Testis (tissue), 3 donors: ENCODE measurements around the gene ZBTB20. TPM values are rescaled to one million over a fixed set of nuclear protein-coding genes. Genes with fewer than 3 reads are reported as not detected.

Source experiments
- DNase-seq: peaks from one replicate; pipeline ENCODE4 v3.0.0-alpha.2; 2019
- H3K27ac ChIP-seq, 2 donors: fragments of 200-600 bp; sonication (generic); one replicate each; pipeline ENCODE4 v1.5.1; 2019
- H3K27me3 ChIP-seq: fragments of 200-600 bp; sonication (generic); one replicate; pipeline ENCODE4 v1.5.1; 2019
- H3K36me3 ChIP-seq: fragments of 200-600 bp; sonication (generic); one replicate; pipeline ENCODE4 v1.5.1; 2017; ENCODE audit warnings: low read depth; ENCODE audit errors: missing control alignments
- H3K4me1 ChIP-seq: fragments of 200-600 bp; sonication (generic); one replicate; pipeline ENCODE4 v1.5.1; 2019
- H3K4me3 ChIP-seq, 2 donors: fragments of 200-600 bp; sonication (generic); one replicate each; pipeline ENCODE4 v1.5.1; 2017 to 2019
- H3K9me3 ChIP-seq: fragments of 200-600 bp; sonication (generic); one replicate; pipeline ENCODE4 v1.5.1; 2017
- CTCF ChIP-seq, 3 experiments: fragments of 450-650 bp in 2 of 3; fragments of 200-600 bp in 1 of 3; sonication (generic) in 1 of 3; IDR thresholded peaks; one replicate each; pipeline ENCODE4 v1.5.1; 2016 to 2019; ENCODE audit warnings: antibody characterized with exemption in 3 of 3, mild to moderate bottlenecking in 2 of 3, moderate library complexity in 1 of 3
- POLR2A ChIP-seq: fragments of 450-650 bp; IDR thresholded peaks from one replicate; pipeline ENCODE4 v1.6.1; 2017; ENCODE audit warnings: antibody characterized with exemption, mild to moderate bottlenecking, moderate library complexity
- WGBS, 2 donors: methylation state at CpG; one replicate each; pipeline ENCODE4 v1.1.5; 2018; 5-methylcytosine and 5-hydroxymethylcytosine counted together
- intact Hi-C: fragments of 100-400 bp; cut with DNase I; formaldehyde crosslinking; loops from one replicate; pipeline ENCODE4 v1.15.1; 2023; ENCODE audit warnings: low total_unique reads
- polyA plus RNA-seq: library from polyadenylated mRNA; stranded (reverse); fragments of 350-450 nt; fragmentation: Illumina TruSeq; extraction: RNeasy Lipid Tissue Mini Kit (QIAGEN cat#74804); gene quantifications from one replicate; pipeline ENCODE4 v1.2.3, GENCODE V29; 2014; ENCODE audit warnings: low read depth, low replicate concordance; ENCODE audit not compliant: insufficient read depth
- total RNA-seq, 2 donors: library from RNA; depleted of rRNA; stranded (reverse); fragments of >200 nt; gene quantifications; one replicate each; pipeline ENCODE4 v1.2.3, GENCODE V29; 2016

The ZBTB20 gene
- total and polyA plus RNA-seq, 3 donors from 2014 or later: 36.8 to 179 (median 126) TPM

- WGBS, 2 donors: 89% methylated on average over 2 of the region's 2 CpGs
- TF ChIP-seq POLR2A: no peak
- TF ChIP-seq CTCF (IDR thresholded peaks at IDR 0.05): no peak
- Histone ChIP-seq H3K4me1 (no peaks in the 10 kb centered on the region), H3K27ac (no peak overlapping the region), H3K9me3 (no peaks in the 10 kb centered on the region), H3K36me3 (no peaks in the 10 kb centered on the region), H3K4me3 (no peak overlapping the region), H3K27me3 (no peaks in the 10 kb centered on the region)
- DNase-seq: no peak
- intact Hi-C loops: no loop called here
These were observed 352.0 kb downstream of the ZBTB20 start for GRCh38 chr3:114794894-114795630.

- H3K4me3 ChIP-seq: no peak overlapping the region
- no peak for TF ChIP-seq POLR2A
- TF ChIP-seq CTCF (IDR thresholded peaks at IDR 0.05): no peak
These were observed 354.7 kb downstream of the ZBTB20 start for GRCh38 chr3:114792159-114792918.

GRCh38 chr3:114790752-114791151 is 356.3 kb downstream of the ZBTB20 start:
- no peaks in the 10 kb centered on the region for H3K4me1 ChIP-seq
- intact Hi-C loops: no loop called here
- H3K27ac ChIP-seq: no peak overlapping the region
- no peak overlapping the region for H3K4me3 ChIP-seq
- H3K9me3 ChIP-seq: no peaks in the 10 kb centered on the region
- TF ChIP-seq POLR2A (no peak), CTCF (IDR thresholded peaks at IDR 0.05) (no peak)
- H3K27me3 ChIP-seq: no peaks in the 10 kb centered on the region
- H3K36me3 ChIP-seq: no peaks in the 10 kb centered on the region
- DNase-seq: no peak

More at GRCh38 chr3:114792159-114792918, 354.7 kb downstream of the ZBTB20 start:
- Histone ChIP-seq H3K9me3 (no peaks in the 10 kb centered on the region), H3K4me1 (no peaks in the 10 kb centered on the region), H3K36me3 (no peaks in the 10 kb centered on the region), H3K27ac (no peak overlapping the region), H3K27me3 (no peaks in the 10 kb centered on the region)
- intact Hi-C loops: no loop called here
- DNase-seq: no peak
- 92 to 94% methylated on average over 2 of the region's 2 CpGs for WGBS, 2 donors

- TF ChIP-seq CTCF (IDR thresholded peaks at IDR 0.05) (no peak), POLR2A (no peak)
- Histone ChIP-seq H3K9me3 (no peaks in the 10 kb centered on the region), H3K4me1 (no peaks in the 10 kb centered on the region), H3K36me3 (no peaks in the 10 kb centered on the region), H3K27ac (no peak overlapping the region), H3K4me3 (no peak overlapping the region), H3K27me3 (no peaks in the 10 kb centered on the region)
- intact Hi-C loops: no loop called here
- WGBS, 2 donors: 82 to 84% methylated on average over 1 of the region's 1 CpG
- no peak for DNase-seq
These were observed 357.3 kb downstream of the ZBTB20 start for GRCh38 chr3:114789803-114790202.
